Endodermal cell (in vitro differentiated cells): ENCODE data around the gene WDR37. TPM values are rescaled to one million over a fixed set of nuclear protein-coding genes. Genes with fewer than 3 reads are reported as not detected.
"Not testable (repeated sequence)": the region's sequence is repeated elsewhere in the genome, so short reads cannot be mapped to it uniquely, and the experiment has no call there.

Source experiments
- DNase-seq: peaks from one replicate; pipeline ENCODE4 v3.0.0-alpha.2; 2017
- H3K27ac ChIP-seq: 2 replicates; pipeline ENCODE4 v1.5.1; 2013; ENCODE audit warnings: mild to moderate bottlenecking, low read depth, low read length, moderate library complexity
- H3K27me3 ChIP-seq: 2 replicates; pipeline ENCODE4 v1.6.1; 2013; ENCODE audit warnings: mild to moderate bottlenecking, low read length, moderate library complexity; ENCODE audit not compliant: insufficient read depth, control insufficient read depth, poor library complexity, severe bottlenecking
- H3K36me3 ChIP-seq: 2 replicates; pipeline ENCODE4 v1.7.0; 2013; ENCODE audit warnings: mild to moderate bottlenecking, low read length, moderate library complexity; ENCODE audit not compliant: control insufficient read depth, insufficient read depth
- H3K4me1 ChIP-seq: one replicate; pipeline ENCODE4 v1.7.0; 2013; ENCODE audit warnings: low read length; ENCODE audit not compliant: control insufficient read depth, insufficient read depth
- H3K4me3 ChIP-seq: 2 replicates; pipeline ENCODE4 v1.5.1; 2013; ENCODE audit warnings: mild to moderate bottlenecking, low read length, moderate library complexity
- H3K9ac ChIP-seq: 2 replicates; pipeline ENCODE4 v1.6.1; 2013; ENCODE audit warnings: mild to moderate bottlenecking, low read length, moderate library complexity; ENCODE audit not compliant: poor library complexity, severe bottlenecking; ENCODE audit errors: extremely low read depth
- H3K9me3 ChIP-seq: 2 replicates; pipeline ENCODE4 v1.6.1; 2013; ENCODE audit warnings: mild to moderate bottlenecking, low read length, moderate library complexity; ENCODE audit not compliant: control insufficient read depth
- H3K27ac Mint-ChIP-seq: 2 replicates; pipeline ENCODE4 v1.8.0; 2020; ENCODE audit warnings: mixed read lengths
- H3K27me3 Mint-ChIP-seq: 2 replicates; pipeline ENCODE4 v1.8.0; 2021; ENCODE audit warnings: mild to moderate bottlenecking, mixed read lengths; ENCODE audit not compliant: insufficient read depth
- H3K36me3 Mint-ChIP-seq: 2 replicates; pipeline ENCODE4 v1.8.0; 2020; ENCODE audit warnings: low read depth, mixed read lengths
- H3K4me1 Mint-ChIP-seq: 2 replicates; pipeline ENCODE4 v1.8.0; 2020; ENCODE audit warnings: mixed read lengths
- H3K4me3 Mint-ChIP-seq: 2 replicates; pipeline ENCODE4 v1.8.0; 2020; ENCODE audit warnings: mild to moderate bottlenecking, moderate library complexity, mixed read lengths
- H3K9me3 Mint-ChIP-seq: 2 replicates; pipeline ENCODE4 v1.8.0; 2020; ENCODE audit warnings: mild to moderate bottlenecking, mixed read lengths
- CTCF ChIP-seq: fragments of 200-600 bp; sonication (generic); conservative IDR thresholded peaks from 2 replicates; pipeline ENCODE4 v1.5.0; 2021; ENCODE audit warnings: antibody characterized with exemption, mild to moderate bottlenecking
- WGBS, 2 experiments: methylation state at CpG; one replicate each; pipeline versions ENCODE4 v1.1.5 to v1.1.7; 2013; ENCODE audit warnings: missing lambda C conversion rate in 2 of 2, mixed read lengths in 1 of 2; ENCODE audit not compliant: insufficient coverage in 1 of 2, insufficient read length in 1 of 2; 5-methylcytosine and 5-hydroxymethylcytosine counted together
- total RNA-seq, 2 donors: library from RNA; stranded (reverse); fragmentation: NEBNext Ultra II Directional in 1 of 2; extraction: Animal tissue kit (Norgen Biotek cat#: 25700) in 1 of 2; gene quantifications; 2 replicates in 1 of 2; 3 replicates in 1 of 2; pipeline ENCODE4 v1.2.1, GENCODE V29; 2021

Gene WDR37
- total RNA-seq, 2 donors from 2014 or later = 10.7 TPM

GRCh38 chr10:1157615-1157933 is 101.4 kb downstream of the WDR37 start:
- Histone ChIP-seq H3K27me3 (no peaks in the 10 kb centered on the region), H3K36me3 (no peaks in the 10 kb centered on the region), H3K27ac (no peak overlapping the region), H3K9me3 (no peaks in the 10 kb centered on the region), H3K4me3 (no peak overlapping the region), H3K4me1 (no peaks in the 10 kb centered on the region), H3K9ac (no peak overlapping the region)
- DNase-seq = no peak
- Mint-ChIP-seq H3K4me3 (no peak overlapping the region), H3K27me3 (peaks cover 4% of the 10 kb centered on the region), H3K9me3 (no peaks in the 10 kb centered on the region), H3K36me3 (no peaks in the 10 kb centered on the region), H3K27ac (no peak overlapping the region), H3K4me1 (peaks cover 4% of the 10 kb centered on the region)
- 85 to 86% methylated on average over 3 to 4 of the region's 4 CpGs for WGBS, 2 experiments
- TF ChIP-seq CTCF = no peak

- H3K4me1 ChIP-seq = no peaks in the 10 kb centered on the region
- no peak for TF ChIP-seq CTCF
- Mint-ChIP-seq H3K4me1 (peaks cover 4% of the 10 kb centered on the region), H3K9me3 (no peaks in the 10 kb centered on the region), H3K4me3 (no peak overlapping the region), H3K27ac (no peak overlapping the region), H3K36me3 (no peaks in the 10 kb centered on the region), H3K27me3 (peaks cover 3% of the 10 kb centered on the region)
- H3K4me3 ChIP-seq = no peak overlapping the region
- H3K9ac ChIP-seq = no peak overlapping the region
- H3K27me3 ChIP-seq = no peaks in the 10 kb centered on the region
- WGBS, 2 experiments = 91% methylated on average over 11 to 12 of the region's 12 CpGs
- no peak for DNase-seq
- no peaks in the 10 kb centered on the region for H3K9me3 ChIP-seq
- no peaks in the 10 kb centered on the region for H3K36me3 ChIP-seq
- H3K27ac ChIP-seq = no peak overlapping the region
Observed at GRCh38 chr10:1158066-1158465, 101.9 kb downstream of the WDR37 start.

GRCh38 chr10:1158536-1158935 is 102.4 kb downstream of the WDR37 start:
- H3K27ac Mint-ChIP-seq, H3K4me3 ChIP-seq, H3K4me1 ChIP-seq, DNase-seq, H3K36me3 ChIP-seq, H3K4me3 Mint-ChIP-seq, H3K27me3 Mint-ChIP-seq, H3K4me1 Mint-ChIP-seq, H3K27ac ChIP-seq, H3K9me3 ChIP-seq, H3K27me3 ChIP-seq, H3K9ac ChIP-seq, H3K9me3 Mint-ChIP-seq, H3K36me3 Mint-ChIP-seq: not testable (repeated sequence)
- 95 to 96% methylated on average over 7 to 10 of the region's 10 CpGs for WGBS, 2 experiments
